ENCODE data around the gene IL1RL1. TPM values are rescaled to one million over a fixed set of nuclear protein-coding genes. Genes with fewer than 3 reads are reported as not detected.

The IL1RL1 gene
- total and polyA plus RNA-seq, 2 donors (not counting 1 experiment from before 2014, with no cell fraction given): 0.02 to 0.50 TPM

DNA sequence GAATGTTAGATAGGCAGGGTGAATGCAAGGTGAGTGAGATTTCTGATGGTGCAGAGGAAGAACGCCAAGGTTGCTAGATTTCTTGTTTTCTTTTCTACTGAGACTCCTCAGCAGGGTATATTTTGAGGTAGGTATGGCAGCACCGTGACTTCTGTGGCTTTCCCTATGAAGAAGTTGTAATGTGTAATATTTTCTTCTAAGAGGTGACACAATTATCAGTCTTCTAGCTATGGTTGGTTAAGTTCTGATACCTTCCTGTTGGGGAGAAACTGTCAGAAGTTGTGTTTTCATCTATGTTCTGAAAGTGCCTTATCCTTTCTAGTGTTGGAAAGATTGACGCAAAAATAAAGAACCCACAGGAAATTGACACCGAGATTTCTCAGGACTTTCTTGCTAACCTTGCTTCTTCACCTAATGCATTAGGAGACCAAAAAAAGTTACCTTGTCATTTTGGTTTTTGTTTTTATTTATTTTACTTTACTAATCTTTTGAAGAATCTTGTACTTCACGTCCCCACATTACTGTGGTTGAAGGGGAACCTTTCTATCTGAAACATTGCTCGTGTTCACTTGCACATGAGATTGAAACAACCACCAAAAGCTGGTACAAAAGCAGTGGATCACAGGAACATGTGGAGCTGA is 56.1 kb downstream of the IL1RL1 start:
- no peak for TF ChIP-seq EZH2 (IDR thresholded peaks at IDR 0.05; ENCODE audit: low read length, missing control alignments)
- no peak for TF ChIP-seq CTCF (conservative IDR thresholded peaks at IDR 0.05 in 1 of 2, IDR thresholded peaks at IDR 0.05 in 1 of 2; ENCODE audit: low read depth in 1 of 2, low read length in 2 of 2)
- Histone ChIP-seq H3K36me3 (ENCODE audit: control insufficient read depth, insufficient read depth, low read length) (no peaks in the 10 kb centered on the region), H3K27ac (ENCODE audit: insufficient read depth, low read length) (no peak overlapping the region), H3K4me1 (ENCODE audit: control insufficient read depth, extremely low read depth, insufficient read depth, low read length) (no peaks in the 10 kb centered on the region), H3K4me3 (replicated peaks in 1 of 4; ENCODE audit: control extremely low read depth in 1 of 4, insufficient read depth in 1 of 4, low read depth in 3 of 4, low read length in 4 of 4) (no peak overlapping the region), H3K27me3 (ENCODE audit: control insufficient read depth, insufficient read depth, low read length) (peaks cover 4% of the 10 kb centered on the region), H3K9ac (ENCODE audit: insufficient read depth, low read length) (no peak overlapping the region), H4K20me1 (ENCODE audit: control insufficient read depth, extremely low read depth, insufficient read depth, low read length) (no peaks in the 10 kb centered on the region), H3K79me2 (ENCODE audit: control insufficient read depth, insufficient read depth, low read length) (no peaks in the 10 kb centered on the region), H2AFZ (ENCODE audit: low read length) (no peak overlapping the region), H3K9me3 (ENCODE audit: control insufficient read depth, insufficient read depth, low read depth, low read length) (no peaks in the 10 kb centered on the region), H3K4me2 (ENCODE audit: extremely low read depth, insufficient read depth, low read length) (no peak overlapping the region)
- DNase-seq (ENCODE audit: low read depth in 2 of 2): no peak

DNA sequence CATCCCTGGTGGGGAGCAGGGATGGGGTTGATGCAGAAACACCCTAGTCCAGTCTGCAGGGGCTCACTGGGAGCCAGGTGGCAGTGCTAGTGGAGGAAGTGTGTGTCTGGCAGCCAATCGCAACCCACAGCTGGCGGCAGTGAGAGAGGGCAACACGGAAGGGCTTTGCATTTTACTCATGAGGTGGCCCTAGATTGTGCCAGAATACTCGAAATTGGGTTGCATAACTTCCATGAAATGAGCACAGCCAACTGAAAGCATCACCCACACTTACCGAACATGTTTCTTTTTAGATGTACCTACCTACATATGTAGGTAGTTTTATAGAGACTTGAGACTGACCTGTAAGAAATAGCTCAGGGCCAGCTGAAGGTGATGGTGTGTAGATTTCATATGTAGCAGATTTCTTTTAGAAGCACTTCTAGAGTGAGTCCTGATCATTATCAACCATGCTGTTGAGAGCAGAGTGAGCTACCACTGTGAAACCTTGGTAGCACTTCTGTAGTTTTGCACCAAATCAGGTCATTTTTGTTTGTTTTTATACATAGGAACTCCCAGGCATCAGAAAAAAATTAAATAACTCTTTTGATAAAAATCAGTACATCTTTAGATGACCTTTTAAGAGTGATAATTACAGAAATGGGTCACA is 57.2 kb downstream of the IL1RL1 start:
- Histone ChIP-seq H4K20me1 (ENCODE audit: control insufficient read depth, extremely low read depth, insufficient read depth, low read length) (no peaks in the 10 kb centered on the region), H3K4me2 (ENCODE audit: extremely low read depth, insufficient read depth, low read length) (no peak overlapping the region), H3K4me3 (replicated peaks in 1 of 4; ENCODE audit: control extremely low read depth in 1 of 4, insufficient read depth in 1 of 4, low read depth in 3 of 4, low read length in 4 of 4) (no peak overlapping the region), H3K9ac (ENCODE audit: insufficient read depth, low read length) (no peak overlapping the region), H3K9me3 (ENCODE audit: control insufficient read depth, insufficient read depth, low read depth, low read length) (no peaks in the 10 kb centered on the region), H3K27ac (ENCODE audit: insufficient read depth, low read length) (no peak overlapping the region), H3K79me2 (ENCODE audit: control insufficient read depth, insufficient read depth, low read length) (no peaks in the 10 kb centered on the region), H3K4me1 (ENCODE audit: control insufficient read depth, extremely low read depth, insufficient read depth, low read length) (no peaks in the 10 kb centered on the region), H3K27me3 (ENCODE audit: control insufficient read depth, insufficient read depth, low read length) (peaks cover 4% of the 10 kb centered on the region), H2AFZ (ENCODE audit: low read length) (no peak overlapping the region), H3K36me3 (ENCODE audit: control insufficient read depth, insufficient read depth, low read length) (no peaks in the 10 kb centered on the region)
- TF ChIP-seq CTCF (conservative IDR thresholded peaks at IDR 0.05 in 1 of 2, IDR thresholded peaks at IDR 0.05 in 1 of 2; ENCODE audit: low read depth in 1 of 2, low read length in 2 of 2): no peak
- TF ChIP-seq EZH2 (IDR thresholded peaks at IDR 0.05; ENCODE audit: low read length, missing control alignments): no peak
- no peak for DNase-seq (ENCODE audit: low read depth in 2 of 2)

- Histone ChIP-seq H3K9ac (ENCODE audit: insufficient read depth, low read length) (no peak overlapping the region), H4K20me1 (ENCODE audit: control insufficient read depth, extremely low read depth, insufficient read depth, low read length) (no peaks in the 10 kb centered on the region), H2AFZ (ENCODE audit: low read length) (no peak overlapping the region), H3K36me3 (ENCODE audit: control insufficient read depth, insufficient read depth, low read length) (no peaks in the 10 kb centered on the region), H3K79me2 (ENCODE audit: control insufficient read depth, insufficient read depth, low read length) (no peaks in the 10 kb centered on the region), H3K4me2 (ENCODE audit: extremely low read depth, insufficient read depth, low read length) (no peak overlapping the region), H3K27ac (ENCODE audit: insufficient read depth, low read length) (no peak overlapping the region), H3K9me3 (ENCODE audit: control insufficient read depth, insufficient read depth, low read depth, low read length) (no peaks in the 10 kb centered on the region), H3K27me3 (ENCODE audit: control insufficient read depth, insufficient read depth, low read length) (peaks cover 4% of the 10 kb centered on the region), H3K4me3 (replicated peaks in 1 of 4; ENCODE audit: control extremely low read depth in 1 of 4, insufficient read depth in 1 of 4, low read depth in 3 of 4, low read length in 4 of 4) (no peak overlapping the region), H3K4me1 (ENCODE audit: control insufficient read depth, extremely low read depth, insufficient read depth, low read length) (no peaks in the 10 kb centered on the region)
- DNase-seq (ENCODE audit: low read depth in 2 of 2): no peak
- no peak for TF ChIP-seq EZH2 (IDR thresholded peaks at IDR 0.05; ENCODE audit: low read length, missing control alignments)
- TF ChIP-seq CTCF (conservative IDR thresholded peaks at IDR 0.05 in 1 of 2, IDR thresholded peaks at IDR 0.05 in 1 of 2; ENCODE audit: low read depth in 1 of 2, low read length in 2 of 2): no peak
Measured at GRCh38 chr2:102369866-102370265, 58.5 kb downstream of the IL1RL1 start.

Data from fibroblast of lung (primary cell).